ENCODE measurements around the gene LIPA.

Gene LIPA

DNA sequence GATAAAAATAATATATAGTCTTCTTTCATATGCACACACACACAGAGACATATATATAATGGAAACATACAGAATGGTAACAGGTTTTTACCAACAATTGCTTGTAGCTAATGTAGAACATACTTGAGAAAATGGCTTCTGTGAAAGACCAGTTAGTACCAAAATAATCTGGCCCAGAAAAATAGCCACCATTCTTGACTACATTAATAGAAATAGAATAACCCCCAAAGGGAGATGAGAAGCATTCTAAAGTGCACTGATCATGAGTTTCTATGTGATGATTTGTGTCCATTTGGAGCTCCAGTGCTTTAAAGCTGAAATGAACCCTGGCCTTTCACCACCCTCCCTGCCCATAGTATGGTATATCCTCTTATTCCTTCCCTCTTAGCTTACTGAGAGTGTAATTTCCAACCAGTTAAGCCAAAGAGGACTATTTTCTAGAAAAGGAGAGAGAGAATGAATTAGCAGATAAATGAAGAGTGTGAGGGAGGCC, 27.4 kb upstream of the LIPA start:
- no peak overlapping the region for H3K27ac ChIP-seq
- TF ChIP-seq, protein P1, sequence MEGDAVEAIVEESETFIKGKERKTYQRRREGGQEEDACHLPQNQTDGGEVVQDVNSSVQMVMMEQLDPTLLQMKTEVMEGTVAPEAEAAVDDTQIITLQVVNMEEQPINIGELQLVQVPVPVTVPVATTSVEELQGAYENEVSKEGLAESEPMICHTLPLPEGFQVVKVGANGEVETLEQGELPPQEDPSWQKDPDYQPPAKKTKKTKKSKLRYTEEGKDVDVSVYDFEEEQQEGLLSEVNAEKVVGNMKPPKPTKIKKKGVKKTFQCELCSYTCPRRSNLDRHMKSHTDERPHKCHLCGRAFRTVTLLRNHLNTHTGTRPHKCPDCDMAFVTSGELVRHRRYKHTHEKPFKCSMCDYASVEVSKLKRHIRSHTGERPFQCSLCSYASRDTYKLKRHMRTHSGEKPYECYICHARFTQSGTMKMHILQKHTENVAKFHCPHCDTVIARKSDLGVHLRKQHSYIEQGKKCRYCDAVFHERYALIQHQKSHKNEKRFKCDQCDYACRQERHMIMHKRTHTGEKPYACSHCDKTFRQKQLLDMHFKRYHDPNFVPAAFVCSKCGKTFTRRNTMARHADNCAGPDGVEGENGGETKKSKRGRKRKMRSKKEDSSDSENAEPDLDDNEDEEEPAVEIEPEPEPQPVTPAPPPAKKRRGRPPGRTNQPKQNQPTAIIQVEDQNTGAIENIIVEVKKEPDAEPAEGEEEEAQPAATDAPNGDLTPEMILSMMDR (conservative IDR thresholded peaks at IDR 0.05): no peak

DNA sequence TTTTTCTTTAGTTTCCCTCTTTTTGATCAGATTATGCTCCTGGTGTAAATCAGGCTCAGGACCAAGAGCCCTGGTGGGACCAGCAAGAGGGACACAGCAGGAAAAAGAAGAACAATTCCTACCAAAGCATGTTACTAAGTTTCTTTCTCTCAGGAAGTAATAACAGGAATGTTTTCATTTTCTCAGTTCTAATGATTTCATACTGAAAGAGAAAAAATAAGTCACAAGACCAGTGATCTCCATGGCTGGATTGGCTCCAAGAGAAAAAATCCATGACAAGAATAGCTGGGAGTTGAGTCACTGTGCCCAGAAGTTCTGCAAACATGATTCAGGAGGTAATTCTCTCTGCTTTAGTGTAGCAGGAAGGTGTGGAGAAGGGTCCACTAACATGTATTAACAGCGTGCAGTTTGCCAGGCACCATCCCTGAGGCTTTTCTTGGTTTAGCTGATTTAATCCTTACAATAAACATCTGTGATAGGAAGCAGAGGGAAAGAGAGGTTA, 26.5 kb upstream of the LIPA start:
- TF ChIP-seq, protein P1 (conservative IDR thresholded peaks at IDR 0.05): no peak
- no peak overlapping the region for H3K27ac ChIP-seq

DNA sequence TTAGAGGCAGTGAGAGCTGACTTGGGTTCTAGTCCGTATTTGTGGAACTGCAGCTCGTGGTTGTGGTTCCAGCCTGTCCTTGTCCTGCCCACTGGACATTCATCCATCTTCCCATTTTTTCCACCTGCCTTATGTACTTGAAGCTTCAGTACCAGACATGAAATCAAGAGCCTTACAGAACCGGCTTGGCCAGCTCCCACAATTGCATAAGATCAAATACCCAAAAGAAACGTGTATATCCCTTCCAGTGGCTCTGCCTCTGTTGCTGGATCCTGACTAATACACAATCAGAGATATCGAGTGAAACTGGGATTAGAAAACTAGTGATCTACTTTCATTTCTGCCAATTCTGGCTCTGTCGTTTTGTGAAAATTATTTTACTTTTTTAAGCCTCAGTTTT, 23.8 kb upstream of the LIPA start:
- H3K27ac ChIP-seq: no peak overlapping the region
- TF ChIP-seq, protein P1 (conservative IDR thresholded peaks at IDR 0.05): no peak

DNA sequence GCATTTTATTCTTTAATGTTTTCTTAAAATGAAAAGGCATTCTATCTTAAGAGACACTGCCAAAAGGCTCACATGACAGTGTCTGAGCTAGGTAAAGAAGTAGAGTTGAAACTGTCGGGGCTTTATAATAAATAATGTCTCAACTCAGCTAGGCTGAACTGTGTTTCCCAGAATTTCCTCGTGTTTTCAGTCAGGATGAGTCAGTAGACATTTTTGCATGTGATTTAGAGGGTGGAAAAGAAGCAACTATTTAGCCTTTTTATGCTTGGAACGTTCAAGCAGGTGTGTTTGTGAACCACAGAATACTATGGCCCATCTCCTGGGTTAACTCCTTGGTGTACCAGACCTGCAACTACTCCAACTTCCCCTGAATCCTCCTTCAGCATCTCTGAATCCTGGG, 23.4 kb upstream of the LIPA start:
- H3K27ac ChIP-seq: no peak overlapping the region
- TF ChIP-seq, protein P1 (conservative IDR thresholded peaks at IDR 0.05): no peak

DNA sequence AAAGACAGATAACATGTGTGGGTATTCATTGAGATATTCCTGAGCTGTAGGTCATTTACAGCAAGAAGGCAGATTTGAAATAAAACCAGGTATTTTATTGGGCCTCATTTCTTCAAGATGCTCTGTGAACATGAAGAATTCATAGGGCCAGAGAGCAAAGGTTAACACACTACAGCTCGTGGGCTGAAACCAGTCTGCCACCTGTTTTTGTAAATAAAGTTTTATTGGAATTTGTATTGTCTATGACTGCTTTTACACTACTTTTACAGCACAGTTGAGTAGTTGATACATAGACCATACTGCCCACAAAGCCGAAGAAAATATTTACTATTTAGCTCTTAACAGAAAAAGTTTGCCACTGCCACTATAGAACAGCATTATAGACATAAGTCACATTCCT, 22.1 kb upstream of the LIPA start:
- no peak overlapping the region for H3K27ac ChIP-seq
- TF ChIP-seq, protein P1 (conservative IDR thresholded peaks at IDR 0.05): no peak

DNA sequence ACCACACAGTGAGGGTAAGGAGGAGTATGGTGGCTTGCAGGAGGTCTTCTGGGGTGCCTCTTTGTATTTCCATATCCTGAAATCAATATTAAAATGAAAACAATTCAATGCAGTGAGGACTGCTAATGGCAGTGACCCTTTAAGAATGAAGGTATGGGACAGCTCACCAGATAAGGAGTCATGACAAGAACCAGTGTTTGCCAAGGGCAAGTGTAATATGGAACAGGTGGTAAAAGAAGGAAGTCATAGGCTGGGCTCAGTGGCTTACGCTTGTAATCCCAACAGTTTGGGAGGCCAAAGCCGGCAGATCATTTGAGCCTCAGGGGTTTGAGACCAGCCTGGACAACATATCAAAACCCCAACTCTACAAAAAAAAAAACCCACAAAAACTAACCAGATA, 20.0 kb upstream of the LIPA start:
- no peak overlapping the region for H3K27ac ChIP-seq
- TF ChIP-seq, protein P1 (conservative IDR thresholded peaks at IDR 0.05): no peak

DNA sequence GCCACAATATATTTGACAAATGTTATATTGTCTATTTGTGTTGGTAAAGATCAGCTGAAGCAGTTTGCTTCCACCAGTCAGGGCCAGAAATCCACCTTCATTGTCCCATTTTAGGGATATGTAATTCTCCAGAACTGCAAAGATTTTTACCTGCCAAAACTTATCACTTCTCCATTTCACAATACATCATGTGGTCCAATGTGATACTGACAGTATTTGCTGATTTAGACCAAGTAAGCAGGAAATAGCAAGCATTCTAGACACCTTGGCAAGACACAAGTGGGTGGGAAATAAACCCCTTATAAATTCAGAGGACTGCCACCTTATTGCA, 18.5 kb upstream of the LIPA start:
- H3K27ac ChIP-seq: no peak overlapping the region
- TF ChIP-seq, protein P1 (conservative IDR thresholded peaks at IDR 0.05): no peak
